Endothelial cell of umbilical vein (primary cell): Measurements from ENCODE around the gene GGA1. TPM values are rescaled to one million over a fixed set of nuclear protein-coding genes. Genes with fewer than 3 reads are reported as not detected.

Experiments used
- BruUV-seq: library from RNA; stranded (reverse); fragments of 400-500 nt; replicated peaks from 2 replicates; lab custom pipeline; 2021; lab: Mats Ljungman, UMichigan
- CTCF ChIA-PET: fragments of 300-600, 350-600 bp; sonication (Branson Sonifier 250); formaldehyde crosslinking; loops from one replicate; lab custom pipeline; 2021; ENCODE audit warnings: antibody characterized with exemption, inconsistent platforms; lab: Charles Lee
- POLR2A ChIA-PET: fragments of 300-600, 350-600 bp; sonication (Branson Sonifier 250); formaldehyde crosslinking; loops from one replicate; lab custom pipeline; 2021; ENCODE audit warnings: antibody characterized with exemption, inconsistent platforms; lab: Charles Lee
- DNase-seq: peaks from one replicate; pipeline ENCODE4 v3.0.0-alpha.2; 2011; ENCODE audit warnings: low read depth, low spot score
- FAIRE-seq: peaks from 2 replicates; lab custom pipeline; 2011; peaks lifted over from hg19 to GRCh38; lab: Jason Lieb, UNC
- H2AFZ ChIP-seq: 2 replicates; pipeline ENCODE4 v1.6.0; 2012; ENCODE audit warnings: low read depth, low read length, control low read depth, inconsistent platforms
- H3K27ac ChIP-seq: 2 replicates; pipeline ENCODE4 v1.5.1; 2011; ENCODE audit warnings: low read depth, mild to moderate bottlenecking, control low read depth, low read length, moderate library complexity; ENCODE audit not compliant: insufficient read depth
- H3K27me3 ChIP-seq, 2 experiments: 2 replicates each; pipeline versions ENCODE4 v1.6.0 to v1.6.1; 2011; ENCODE audit warnings: low read length in 2 of 2, mixed read lengths in 1 of 2; ENCODE audit not compliant: control insufficient read depth in 2 of 2, insufficient read depth in 2 of 2
- H3K36me3 ChIP-seq, 2 experiments: 2 replicates in 1 of 2; 3 replicates in 1 of 2; pipeline ENCODE4 v1.5.1; 2011; ENCODE audit warnings: low read length in 2 of 2, mild to moderate bottlenecking in 1 of 2, moderate library complexity in 1 of 2; ENCODE audit not compliant: control insufficient read depth in 2 of 2, insufficient read depth in 2 of 2; ENCODE audit errors: extremely low read depth in 1 of 2
- H3K4me1 ChIP-seq: 3 replicates; pipeline ENCODE4 v1.5.1; 2011; ENCODE audit warnings: mild to moderate bottlenecking, low read length; ENCODE audit not compliant: control insufficient read depth, insufficient read depth; ENCODE audit errors: extremely low read depth
- H3K4me2 ChIP-seq: 2 replicates; pipeline ENCODE4 v1.6.1; 2011; ENCODE audit warnings: low read length, control low read depth, mixed read lengths; ENCODE audit not compliant: insufficient read depth
- H3K4me3 ChIP-seq, 3 experiments: fragments of 200-600 bp in 1 of 3; sonication (generic), shearing (Covaris generic) in 1 of 3; replicated peaks in 1 of 3; 2 replicates each; pipeline ENCODE4 v1.5.1; 2011 to 2016; ENCODE audit warnings: control low read depth in 3 of 3, low read length in 3 of 3, mild to moderate bottlenecking in 2 of 3, inconsistent platforms in 1 of 3, low read depth in 1 of 3, moderate library complexity in 1 of 3; ENCODE audit not compliant: insufficient read depth in 1 of 3
- H3K79me2 ChIP-seq: 2 replicates; pipeline ENCODE4 v1.6.0; 2012; ENCODE audit warnings: low read length, inconsistent platforms; ENCODE audit not compliant: control insufficient read depth, insufficient read depth
- H3K9ac ChIP-seq: replicated peaks from 2 replicates; pipeline ENCODE3; 2011; ENCODE audit warnings: low read length, control low read depth; ENCODE audit not compliant: insufficient read depth; ENCODE audit errors: extremely low read depth
- H3K9me1 ChIP-seq: replicated peaks from 3 replicates; pipeline ENCODE4 v1.6.0; 2011; ENCODE audit warnings: mild to moderate bottlenecking, low read length; ENCODE audit not compliant: control insufficient read depth, insufficient read depth; ENCODE audit errors: extremely low read depth
- H3K9me3 ChIP-seq: replicated peaks from 2 replicates; pipeline ENCODE4 v1.5.1; 2012; ENCODE audit warnings: low read length, inconsistent platforms; ENCODE audit not compliant: control insufficient read depth, insufficient read depth
- H4K20me1 ChIP-seq: replicated peaks from 2 replicates; pipeline ENCODE3; 2011; ENCODE audit warnings: mild to moderate bottlenecking, low read length; ENCODE audit not compliant: control insufficient read depth, insufficient read depth; ENCODE audit errors: extremely low read depth
- EZH2 ChIP-seq: IDR thresholded peaks from 2 replicates; pipeline ENCODE4 v1.6.1; 2012; ENCODE audit warnings: borderline replicate concordance, low read depth, mild to moderate bottlenecking, moderate library complexity, low read length, inconsistent platforms; ENCODE audit not compliant: severe bottlenecking
- FOS ChIP-seq: IDR thresholded peaks from 2 replicates; pipeline ENCODE4 v1.6.1; 2011; ENCODE audit warnings: mild to moderate bottlenecking, low read length, moderate library complexity, borderline replicate concordance; ENCODE audit not compliant: insufficient read depth
- GATA2 ChIP-seq: IDR thresholded peaks from 2 replicates; pipeline ENCODE4 v1.7.0; 2011; ENCODE audit warnings: low read depth, mild to moderate bottlenecking, moderate library complexity, mixed read lengths, low read length; ENCODE audit not compliant: insufficient read length, insufficient read depth
- JUN ChIP-seq: IDR thresholded peaks from 2 replicates; pipeline ENCODE4 v1.6.1; 2011; ENCODE audit warnings: borderline replicate concordance, low read depth; ENCODE audit not compliant: insufficient read length, insufficient read depth
- MAX ChIP-seq: IDR thresholded peaks from 2 replicates; pipeline ENCODE4 v1.6.1; 2011; ENCODE audit not compliant: insufficient read depth, insufficient read length
- MYC ChIP-seq: IDR thresholded peaks from one replicate; pipeline ENCODE4 v1.6.1; 2011; ENCODE audit warnings: mild to moderate bottlenecking, low read depth, low read length
- POLR2A ChIP-seq: IDR thresholded peaks from 2 replicates; pipeline ENCODE4 v1.6.1; 2012; ENCODE audit warnings: low read depth, mild to moderate bottlenecking, control low read depth, low read length
- POLR2AphosphoS5 ChIP-seq: IDR thresholded peaks from 2 replicates; pipeline ENCODE4 v1.6.1; 2012; ENCODE audit warnings: low read depth, mild to moderate bottlenecking, control low read depth, low read length, moderate library complexity; ENCODE audit not compliant: insufficient read depth
- dilution Hi-C: fragments of 300-500 bp; cut with MboI; formaldehyde crosslinking; loops from one replicate; pipeline ENCODE4 v1.15.0; 2019; ENCODE audit warnings: low sequenced_read_pairs; ENCODE audit not compliant: extremely low pct_ligation_motif_present
- intact Hi-C: fragments of 100-400 bp; cut with micrococcal nuclease; formaldehyde crosslinking; loops from one replicate; pipeline ENCODE4 v1.10.0; 2022
- polyA plus RNA-seq, 4 experiments: library from polyadenylated mRNA; depleted of rRNA in 3 of 4; stranded (reverse) in 3 of 4; unstranded in 1 of 4; fragments of >200 nt; gene quantifications; 2 replicates each; pipeline versions ENCODE4 v1.2.1 to v1.2.3, GENCODE V29; 2011 to 2012; ENCODE audit warnings: missing spikeins in 1 of 4
- total RNA-seq: library from RNA; stranded (reverse); gene quantifications from 2 replicates; pipeline ENCODE4 v1.2.3, GENCODE V29; 2021
- TF ChIP-seq, protein P1 (sequence below), 2 donors: IDR thresholded peaks; 1 replicate in 1 of 2; 2 replicates in 1 of 2; pipeline ENCODE4 v1.5.1; 2011; ENCODE audit warnings: low read length in 2 of 2, mild to moderate bottlenecking in 2 of 2, moderate library complexity in 2 of 2, control low read depth in 1 of 2, inconsistent platforms in 1 of 2, low read depth in 1 of 2; ENCODE audit not compliant: insufficient read depth in 1 of 2; ENCODE audit errors: extremely low read depth in 1 of 2

The GGA1 gene
- total and polyA plus RNA-seq, 2 donors (not counting 3 experiments of a cell fraction or from before 2014, with no cell fraction given) = 54.1 to 67.5 TPM

DNA sequence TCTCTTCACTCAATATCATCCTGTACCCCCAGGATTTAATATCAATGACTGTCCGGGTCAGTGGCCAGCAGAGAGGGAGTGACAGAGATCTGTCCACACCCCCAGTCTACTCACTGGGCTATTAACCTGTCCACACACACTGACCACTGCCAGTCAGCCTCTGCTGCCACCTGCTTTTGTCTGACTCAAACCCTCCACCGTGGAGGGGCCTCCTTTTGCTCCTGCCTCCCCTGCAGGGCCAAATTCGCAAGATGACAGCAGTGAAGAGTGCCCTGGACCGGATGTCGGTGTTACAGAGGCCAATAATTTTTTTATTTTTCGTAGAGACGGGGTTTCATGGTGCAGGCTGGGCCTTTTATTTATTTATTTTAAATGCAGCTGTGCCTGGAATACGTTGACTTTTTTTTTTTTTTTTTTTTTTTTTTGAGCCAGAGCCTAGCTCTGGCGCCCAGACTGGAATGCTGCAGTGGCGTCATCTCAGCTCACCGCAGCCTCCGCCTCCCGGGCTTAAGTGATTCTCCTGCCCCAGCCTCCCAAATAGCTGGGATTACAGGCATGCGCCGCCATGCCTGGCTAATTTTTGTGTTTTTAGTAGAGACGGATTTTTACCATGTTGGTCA, 55.0 kb downstream of the GGA1 start:
- Histone ChIP-seq H2AFZ (no peak overlapping the region), H3K4me2 (no peak overlapping the region), H4K20me1 (no peaks in the 10 kb centered on the region), H3K36me3 (peaks cover 0 to 10% of the 10 kb centered on the region in 2 experiments), H3K27me3 (no peaks in the 10 kb centered on the region), H3K27ac (no peak overlapping the region), H3K4me1 (peaks cover 10% of the 10 kb centered on the region), H3K4me3 (no peak overlapping the region), H3K9me1 (no peaks in the 10 kb centered on the region), H3K9ac (no peak overlapping the region), H3K9me3 (no peaks in the 10 kb centered on the region), H3K79me2 (peaks cover 32% of the 10 kb centered on the region)
- no TSS peak for BruUV-seq
- CTCF ChIA-PET = interaction anchor here (0.7 to 8.6 kb wide), 7 partner anchors 9 to 61 kb away, joined by 3 to 220 read pairs (median 4); partner anchors contain the start of genes LGALS1 and NOL12
- no peak for FAIRE-seq
- POLR2A ChIA-PET = interaction anchor here (1.0 kb wide), 1 partner anchor 11 kb away, joined by 3 read pairs; no protein-coding TSS in a partner anchor
- intact Hi-C loops = no loop called here
- dilution Hi-C loops = no loop called here
- no peak for DNase-seq
- TF ChIP-seq, protein P1, sequence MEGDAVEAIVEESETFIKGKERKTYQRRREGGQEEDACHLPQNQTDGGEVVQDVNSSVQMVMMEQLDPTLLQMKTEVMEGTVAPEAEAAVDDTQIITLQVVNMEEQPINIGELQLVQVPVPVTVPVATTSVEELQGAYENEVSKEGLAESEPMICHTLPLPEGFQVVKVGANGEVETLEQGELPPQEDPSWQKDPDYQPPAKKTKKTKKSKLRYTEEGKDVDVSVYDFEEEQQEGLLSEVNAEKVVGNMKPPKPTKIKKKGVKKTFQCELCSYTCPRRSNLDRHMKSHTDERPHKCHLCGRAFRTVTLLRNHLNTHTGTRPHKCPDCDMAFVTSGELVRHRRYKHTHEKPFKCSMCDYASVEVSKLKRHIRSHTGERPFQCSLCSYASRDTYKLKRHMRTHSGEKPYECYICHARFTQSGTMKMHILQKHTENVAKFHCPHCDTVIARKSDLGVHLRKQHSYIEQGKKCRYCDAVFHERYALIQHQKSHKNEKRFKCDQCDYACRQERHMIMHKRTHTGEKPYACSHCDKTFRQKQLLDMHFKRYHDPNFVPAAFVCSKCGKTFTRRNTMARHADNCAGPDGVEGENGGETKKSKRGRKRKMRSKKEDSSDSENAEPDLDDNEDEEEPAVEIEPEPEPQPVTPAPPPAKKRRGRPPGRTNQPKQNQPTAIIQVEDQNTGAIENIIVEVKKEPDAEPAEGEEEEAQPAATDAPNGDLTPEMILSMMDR (IDR thresholded peaks at IDR 0.05; ENCODE audit: extremely low read depth in 1 of 2, insufficient read depth in 1 of 2, low read depth in 1 of 2, low read length in 2 of 2) = no peak
- no peak for TF ChIP-seq GATA2
- no peak for TF ChIP-seq EZH2
- no peak for TF ChIP-seq POLR2A
- TF ChIP-seq MYC = no peak
- TF ChIP-seq MAX = no peak
- TF ChIP-seq POLR2AphosphoS5 = no peak
- TF ChIP-seq JUN = no peak
- TF ChIP-seq FOS = no peak
